Head of caudate nucleus (tissue), 42 donors: ENCODE data around the gene RCBTB1.

Experiments
- DNase-seq, 42 donors: peaks; one replicate each; pipeline versions ENCODE4 v3.0.0 to v3.0.0-alpha.2; 2020 to 2021; ENCODE audit warnings: mixed read lengths in 7 of 42
- intact Hi-C: fragments of 100-400 bp; cut with DNase I; formaldehyde crosslinking; loops from one replicate; pipeline ENCODE4 v1.15.0; 2022

The RCBTB1 gene

DNA sequence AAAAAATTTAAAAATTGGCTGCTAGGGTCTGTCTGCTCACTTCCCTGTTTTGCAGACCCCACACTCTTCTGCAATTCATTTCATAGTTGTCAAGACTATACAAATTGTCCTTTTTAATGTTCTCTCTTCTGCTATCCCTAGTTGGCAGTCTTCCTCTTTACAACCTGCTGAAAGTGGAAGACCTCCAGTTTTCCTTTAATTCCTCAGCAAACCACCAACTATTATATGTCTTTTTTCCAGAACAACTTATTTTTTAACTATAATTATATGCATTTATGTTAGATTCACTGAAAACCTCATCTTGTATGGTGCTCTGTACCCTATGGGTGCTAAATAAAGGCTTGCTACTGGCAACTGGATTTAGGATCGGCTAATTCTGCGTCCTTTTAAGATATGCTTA is 90.7 kb downstream of the RCBTB1 start:
- no peak for DNase-seq
- intact Hi-C loops: loop anchor here (10.0 kb wide), 1 partner anchor 110 kb away; no protein-coding TSS in a partner anchor

DNA sequence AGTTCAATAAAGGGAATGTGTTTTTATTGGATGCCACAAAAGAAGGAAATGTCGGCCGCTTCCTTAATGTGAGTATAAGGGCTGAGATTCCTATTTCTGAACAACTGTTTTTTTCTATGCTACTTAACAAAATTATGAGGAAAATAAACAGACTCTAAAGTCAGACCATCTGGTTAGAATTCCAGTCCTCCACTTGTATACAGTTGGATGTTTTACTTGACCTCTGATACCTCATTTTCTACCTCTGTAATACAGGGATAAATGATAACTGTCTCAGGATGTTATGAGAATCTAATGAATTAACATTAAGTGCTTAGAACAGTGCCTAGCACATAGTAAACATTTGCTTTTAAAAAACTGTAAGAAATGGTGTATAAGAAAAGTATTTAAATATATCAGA is 96.8 kb downstream of the RCBTB1 start:
- intact Hi-C loops: no loop called here
- DNase-seq: no peak
